KOPT-K1 (cell line): ENCODE data around the gene TMEM255B.

Experiments used
- H3K27ac ChIP-seq: fragments of 200-600 bp; sonication (generic); 2 replicates; pipeline ENCODE4 v1.5.1; 2016; ENCODE audit warnings: antibody characterized with exemption, mild to moderate bottlenecking, low read depth, low read length; ENCODE audit not compliant: poor library complexity, severe bottlenecking
- H3K36me3 ChIP-seq: fragments of 200-600 bp; sonication (generic); 2 replicates; pipeline ENCODE4 v1.5.1; 2017; ENCODE audit warnings: antibody characterized with exemption, mild to moderate bottlenecking, low read length, moderate library complexity; ENCODE audit not compliant: insufficient read depth
- H3K9me3 ChIP-seq: fragments of 200-600 bp; sonication (generic); 2 replicates; pipeline ENCODE4 v1.5.1; 2017; ENCODE audit warnings: antibody characterized with exemption, low read length, mild to moderate bottlenecking; ENCODE audit not compliant: insufficient read depth, poor library complexity, severe bottlenecking

Gene TMEM255B

GRCh38 chr13:113837560-113838355 is 78.7 kb downstream of the TMEM255B start:
- Histone ChIP-seq H3K27ac (no peak overlapping the region), H3K36me3 (no peaks in the 10 kb centered on the region), H3K9me3 (no peaks in the 10 kb centered on the region)

DNA sequence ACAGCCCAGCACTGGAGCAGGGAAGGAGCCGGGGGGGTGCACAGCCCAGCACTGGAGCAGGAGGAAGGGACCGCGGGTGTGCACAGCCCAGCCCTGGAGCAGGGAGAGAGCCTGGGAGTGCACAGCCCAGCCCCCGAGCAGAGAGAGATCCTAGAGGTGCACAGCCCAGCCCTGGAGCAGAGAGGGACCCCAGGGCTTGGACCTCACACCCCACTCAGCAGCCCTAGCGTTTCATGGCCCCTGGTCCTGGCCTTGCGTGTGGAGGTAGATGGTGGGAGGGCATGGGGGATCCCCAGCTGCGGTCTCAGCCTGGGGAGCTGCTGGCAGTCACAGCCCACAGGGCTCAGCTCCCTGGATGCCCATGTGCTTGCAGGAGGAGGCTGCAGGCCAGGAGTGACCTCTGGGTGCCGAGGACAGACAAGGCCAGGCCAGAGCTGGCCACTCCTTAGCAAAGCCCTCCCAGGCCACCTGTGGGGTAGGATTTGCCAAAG is 79.7 kb downstream of the TMEM255B start:
- Histone ChIP-seq H3K9me3 (no peaks in the 10 kb centered on the region), H3K36me3 (no peaks in the 10 kb centered on the region), H3K27ac (no peak overlapping the region)

DNA sequence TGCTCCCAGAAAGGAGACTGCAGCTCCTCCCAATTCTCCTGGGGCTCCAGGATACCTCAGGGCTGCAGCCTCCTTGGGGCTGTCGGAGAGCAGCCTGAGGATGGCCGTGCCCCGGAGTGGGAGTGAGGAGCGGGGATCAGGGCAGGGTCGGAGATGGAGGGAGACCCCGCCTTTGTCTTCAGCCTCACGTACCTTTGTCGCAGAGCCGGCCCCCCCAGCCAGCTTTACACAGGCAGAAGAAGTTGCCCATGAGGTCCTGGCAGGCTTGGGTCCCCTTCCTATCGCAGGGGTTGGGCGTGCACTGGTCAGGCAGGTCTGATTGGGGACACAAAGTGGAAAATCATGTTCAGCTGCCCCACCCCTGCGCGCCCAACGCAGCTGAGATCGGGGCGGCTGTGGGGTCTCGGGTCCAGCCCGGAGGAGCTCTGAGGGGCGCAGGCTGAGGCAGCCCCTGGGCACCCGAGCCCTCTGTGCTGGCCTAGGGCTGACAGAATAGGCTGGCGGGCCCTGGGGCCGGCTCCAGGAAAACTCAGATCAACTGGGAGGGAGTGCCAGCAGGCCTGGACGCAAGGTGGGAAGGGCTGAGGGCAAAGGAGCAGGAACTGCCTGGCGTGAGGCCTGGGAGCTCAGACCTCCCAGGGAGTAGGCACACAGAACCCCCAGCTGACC is 80.6 kb downstream of the TMEM255B start:
- Histone ChIP-seq H3K27ac (no peak overlapping the region), H3K9me3 (no peaks in the 10 kb centered on the region), H3K36me3 (no peaks in the 10 kb centered on the region)

DNA sequence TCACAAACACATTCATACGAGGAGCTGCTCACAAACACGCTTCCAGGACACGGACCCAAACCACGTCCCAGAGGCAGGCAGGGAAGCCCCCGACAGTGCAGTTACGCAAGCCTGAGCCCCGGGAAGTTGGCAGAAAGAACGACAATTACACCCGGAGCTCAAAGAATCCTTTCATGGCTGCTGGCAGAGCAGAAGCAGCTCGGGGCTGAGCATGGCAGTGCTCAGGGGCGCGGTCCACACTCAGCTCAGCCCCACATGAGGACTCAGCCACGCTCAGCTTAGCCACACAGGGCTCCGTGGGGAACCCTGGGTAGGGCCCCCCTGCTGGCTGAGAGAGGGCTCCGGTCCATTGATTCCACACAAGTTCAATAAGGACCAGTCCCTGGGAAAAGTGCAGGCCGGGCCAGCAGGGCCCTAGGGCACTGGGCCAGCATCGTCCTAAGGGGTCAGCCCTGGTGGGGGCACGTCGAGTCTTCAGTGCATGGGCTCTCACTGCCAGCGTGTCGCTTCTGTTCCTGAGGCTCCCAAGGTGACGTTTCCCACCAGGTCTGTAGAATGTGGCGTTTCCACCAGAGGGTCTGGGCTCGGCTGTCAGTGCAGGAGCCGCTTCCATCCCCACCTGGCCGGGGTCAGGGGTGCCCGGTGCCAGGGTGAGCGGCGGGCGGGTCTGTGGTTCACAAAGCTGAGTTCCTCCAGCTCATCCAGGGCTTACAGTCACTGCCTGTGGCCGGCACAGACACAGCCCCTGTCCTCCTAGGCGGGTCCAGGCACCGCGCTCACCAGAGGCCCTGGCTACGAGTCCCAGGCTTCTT is 81.7 kb downstream of the TMEM255B start:
- H3K27ac ChIP-seq: no peak overlapping the region
- H3K36me3 ChIP-seq: no peaks in the 10 kb centered on the region
- H3K9me3 ChIP-seq: no peaks in the 10 kb centered on the region

- Histone ChIP-seq H3K36me3 (no peaks in the 10 kb centered on the region), H3K27ac (no peak overlapping the region), H3K9me3 (no peaks in the 10 kb centered on the region)
Observed at GRCh38 chr13:113841353-113841650, 82.3 kb downstream of the TMEM255B start.

DNA sequence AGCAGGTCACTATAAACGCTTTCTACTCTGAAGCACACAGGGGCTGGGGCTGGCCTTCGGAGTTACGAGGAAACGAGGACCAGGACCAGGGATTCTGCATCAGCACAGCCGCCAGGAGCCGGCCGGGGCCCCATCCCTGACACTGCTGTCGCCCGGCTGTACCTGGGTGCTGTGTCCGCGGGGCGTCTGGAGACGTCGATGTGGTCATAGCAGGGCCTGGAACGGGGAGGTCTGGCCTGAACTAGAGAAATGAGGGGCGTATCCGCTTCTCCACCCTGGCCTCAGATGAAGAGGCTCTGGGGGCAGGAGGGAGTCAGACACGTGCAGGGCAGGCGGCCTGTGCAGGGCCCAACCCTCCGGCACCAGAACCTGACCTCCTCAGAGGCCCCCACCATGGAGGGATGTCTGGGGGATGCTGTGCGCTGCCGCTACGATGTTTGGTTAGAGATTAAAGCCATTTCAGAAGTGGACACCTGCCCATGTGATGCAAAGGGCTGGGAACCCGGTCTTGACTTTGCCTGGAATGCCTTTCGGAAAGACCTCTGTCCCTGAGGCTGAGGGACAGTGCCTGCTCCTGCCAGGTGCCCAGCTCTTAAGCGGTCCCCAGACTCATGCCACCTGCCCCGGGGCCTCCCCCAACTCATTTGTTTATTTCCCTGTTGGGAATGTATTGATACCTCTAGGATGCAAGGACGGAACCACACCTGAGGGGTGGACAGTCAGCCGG is 83.5 kb downstream of the TMEM255B start:
- Histone ChIP-seq H3K27ac (no peak overlapping the region), H3K9me3 (no peaks in the 10 kb centered on the region), H3K36me3 (no peaks in the 10 kb centered on the region)

DNA sequence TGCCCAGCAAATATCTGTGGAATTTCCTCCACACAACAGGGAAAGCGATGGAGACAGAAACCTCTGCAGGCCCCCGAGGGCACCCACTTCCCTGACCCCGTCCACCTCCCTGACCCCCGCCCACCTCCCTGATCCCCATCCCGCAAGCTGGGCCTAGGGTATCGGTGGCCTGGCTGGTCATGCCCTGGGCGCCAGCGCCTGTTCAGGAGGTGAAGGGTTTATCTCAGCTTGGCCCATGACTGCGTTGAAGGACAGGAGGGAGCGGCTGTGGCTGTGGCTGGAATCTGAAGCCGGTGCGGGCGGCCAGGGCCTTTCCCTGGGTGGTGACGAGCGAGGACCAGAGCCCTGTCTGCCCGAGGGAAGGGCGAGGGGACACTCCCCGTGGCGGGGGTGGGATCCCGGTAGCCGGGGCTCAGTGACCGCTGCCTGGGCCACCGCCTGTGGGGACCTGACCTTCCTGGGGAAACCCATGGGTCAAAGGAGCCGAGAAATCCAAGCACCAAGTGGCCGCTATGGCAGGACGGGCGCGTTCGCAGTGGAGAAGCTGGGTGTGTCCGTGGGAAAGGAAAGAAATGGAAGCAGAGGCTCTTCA is 84.1 kb downstream of the TMEM255B start:
- Histone ChIP-seq H3K27ac (no peak overlapping the region), H3K9me3 (no peaks in the 10 kb centered on the region), H3K36me3 (no peaks in the 10 kb centered on the region)

DNA sequence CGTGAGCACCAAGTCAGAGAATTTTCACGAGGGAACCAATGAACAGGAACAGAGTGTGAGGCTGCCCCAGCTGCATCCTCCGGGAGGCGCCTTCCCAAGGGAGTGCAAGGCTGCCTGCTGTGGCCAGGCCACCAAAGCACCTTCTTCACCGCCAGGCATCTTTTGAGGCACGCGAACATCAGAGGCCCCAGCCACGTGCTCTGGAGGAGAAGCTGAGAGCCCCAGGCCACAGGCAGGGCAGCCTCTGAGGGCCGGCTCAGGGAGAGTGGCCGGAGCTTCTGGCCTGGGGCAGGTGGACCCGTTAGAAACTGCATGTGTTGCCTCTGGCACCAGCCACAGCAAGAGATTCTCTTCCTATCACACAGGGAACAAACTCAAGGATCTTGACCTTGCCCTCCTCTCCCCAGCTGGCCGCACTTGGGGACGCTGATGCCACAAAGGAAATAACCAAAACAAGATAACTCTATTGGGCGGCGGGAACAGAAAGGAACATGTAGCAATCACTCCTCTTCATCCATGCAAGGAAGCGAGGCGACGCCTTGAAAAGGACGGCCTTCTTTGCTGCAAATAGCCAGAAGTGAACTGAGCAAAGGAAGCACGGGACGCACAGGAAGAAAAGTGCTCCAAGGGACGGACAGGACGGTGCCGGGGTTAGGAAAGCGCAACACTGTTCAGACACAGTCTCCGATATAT is 85.0 kb downstream of the TMEM255B start:
- Histone ChIP-seq H3K27ac (no peak overlapping the region), H3K9me3 (no peaks in the 10 kb centered on the region), H3K36me3 (no peaks in the 10 kb centered on the region)

GRCh38 chr13:113845055-113845454 is 86.0 kb downstream of the TMEM255B start:
- Histone ChIP-seq H3K9me3 (no peaks in the 10 kb centered on the region), H3K27ac (no peak overlapping the region), H3K36me3 (no peaks in the 10 kb centered on the region)

- no peaks in the 10 kb centered on the region for H3K9me3 ChIP-seq
- H3K27ac ChIP-seq: peak overlapping the region; percentile 29
- no peaks in the 10 kb centered on the region for H3K36me3 ChIP-seq
Observed at GRCh38 chr13:113845723-113846635, 87.0 kb downstream of the TMEM255B start.

GRCh38 chr13:113846636-113847318 is 87.8 kb downstream of the TMEM255B start:
- Histone ChIP-seq H3K36me3 (no peaks in the 10 kb centered on the region), H3K9me3 (no peaks in the 10 kb centered on the region), H3K27ac (peak overlapping the region; percentile 29)

GRCh38 chr13:113848020-113848419 is 89.0 kb downstream of the TMEM255B start:
- H3K36me3 ChIP-seq: no peaks in the 10 kb centered on the region
- no peaks in the 10 kb centered on the region for H3K9me3 ChIP-seq
- H3K27ac ChIP-seq: no peak overlapping the region
